Measurements from ENCODE around the gene DIPK1B.

GRCh38 chr9:136751814-136752213 is 39.4 kb downstream of the DIPK1B start:
- no peak for TF ChIP-seq CTCF (IDR thresholded peaks at IDR 0.05)
- TF ChIP-seq POLR2A (IDR thresholded peaks at IDR 0.05) = no peak
